Amniotic epithelial cell (primary cell): ENCODE measurements around the gene ST7.
"Not testable (repeated sequence)": the region's sequence is repeated elsewhere in the genome, so short reads cannot be mapped to it uniquely, and the experiment has no call there.

Experiments used
- DNase-seq: peaks from one replicate; pipeline ENCODE4 v3.0.0-alpha.2; 2010; ENCODE audit warnings: low read depth

ST7 gene

GRCh38 chr7:117230276-117231046 is 277.2 kb downstream of the ST7 start:
- peak; percentile 97 for DNase-seq

DNA sequence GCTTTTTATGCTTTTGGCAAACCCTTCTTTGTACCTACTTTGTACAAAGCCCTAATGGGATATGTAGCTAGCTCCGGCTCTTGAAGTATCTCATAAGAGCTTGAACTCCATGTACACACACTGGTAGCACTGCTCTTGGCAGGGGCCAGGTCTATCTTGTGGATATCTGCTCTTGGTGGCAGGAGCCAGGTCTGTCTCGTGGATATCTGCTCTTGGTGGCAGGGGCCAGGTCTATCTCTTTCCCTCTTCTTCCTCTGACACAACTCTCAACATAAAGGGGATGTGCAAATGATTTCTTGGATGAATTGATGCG is 277.7 kb downstream of the ST7 start:
- DNase-seq = no peak

GRCh38 chr7:117237646-117238045 is 284.3 kb downstream of the ST7 start:
- DNase-seq = no peak

DNA sequence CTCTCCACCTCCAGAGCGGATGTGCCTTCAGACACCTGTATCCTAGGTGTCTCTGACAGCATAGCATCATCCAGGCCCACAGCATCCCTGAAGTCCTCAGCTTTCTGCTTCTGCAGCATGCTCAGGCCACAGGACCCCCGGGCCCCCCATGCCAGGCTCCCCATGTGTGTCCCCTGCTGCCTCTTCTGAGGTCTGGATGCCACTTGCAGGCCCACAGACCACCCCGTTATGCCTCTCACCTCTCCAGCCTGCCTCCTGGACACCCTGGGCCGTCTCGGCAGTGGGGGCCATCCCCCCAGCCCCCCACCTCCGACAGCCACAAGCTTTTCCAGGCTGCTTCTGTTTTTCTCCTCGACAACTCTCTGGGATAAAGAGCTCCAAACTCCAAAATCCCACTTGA is 285.2 kb downstream of the ST7 start:
- no peak for DNase-seq

GRCh38 chr7:117238937-117239336 is 285.6 kb downstream of the ST7 start:
- DNase-seq = no peak

- no peak for DNase-seq
These were observed 287.8 kb downstream of the ST7 start for GRCh38 chr7:117241088-117241487.

GRCh38 chr7:117243390-117243789 is 290.1 kb downstream of the ST7 start:
- DNase-seq = no peak

DNA sequence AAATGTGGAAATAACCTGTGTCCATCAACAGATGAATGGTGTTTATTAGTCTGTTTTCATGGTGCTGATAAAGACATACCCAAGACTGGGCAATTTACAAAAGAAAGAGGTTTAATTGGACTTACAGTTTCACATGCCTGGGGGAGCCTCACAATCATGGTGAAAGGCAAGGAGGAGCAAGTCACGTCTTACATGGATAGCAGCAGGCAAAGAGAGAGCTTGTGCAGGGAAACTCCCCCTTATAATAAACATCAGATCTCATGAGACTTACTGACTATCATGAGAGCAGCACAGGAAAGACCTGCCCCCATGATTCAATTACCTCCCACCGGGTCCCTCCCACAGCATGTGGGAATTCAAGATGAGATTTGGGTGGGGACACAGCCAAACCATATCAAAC is 292.4 kb downstream of the ST7 start:
- not testable (repeated sequence) for DNase-seq

GRCh38 chr7:117247809-117248208 is 294.5 kb downstream of the ST7 start:
- no peak for DNase-seq

DNA sequence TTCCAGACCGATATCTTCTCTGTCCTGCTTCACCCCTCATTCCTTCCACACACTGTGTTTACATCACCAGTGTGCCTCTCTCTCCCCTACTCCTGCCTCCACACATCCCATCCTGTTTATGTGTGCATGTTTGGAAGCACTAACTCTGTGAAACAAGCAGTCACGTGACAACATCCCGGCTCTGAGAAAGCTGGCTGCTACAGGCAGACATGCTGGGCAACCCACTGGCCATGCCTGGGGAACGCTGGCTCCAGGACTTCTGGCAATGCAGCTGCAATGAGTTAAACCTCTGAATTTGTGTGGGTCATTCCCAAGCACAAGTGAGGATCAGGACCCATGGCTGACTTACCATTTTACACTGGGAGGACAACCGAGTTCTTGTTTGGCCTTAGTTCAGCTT is 295.5 kb downstream of the ST7 start:
- DNase-seq = peak; percentile 34

- no peak for DNase-seq
These were observed 296.4 kb downstream of the ST7 start for GRCh38 chr7:117249696-117250095.

- DNase-seq = no peak
These were observed 296.9 kb downstream of the ST7 start for GRCh38 chr7:117250245-117250644.

GRCh38 chr7:117250801-117251200 is 297.5 kb downstream of the ST7 start:
- peak; percentile 70 for DNase-seq

DNA sequence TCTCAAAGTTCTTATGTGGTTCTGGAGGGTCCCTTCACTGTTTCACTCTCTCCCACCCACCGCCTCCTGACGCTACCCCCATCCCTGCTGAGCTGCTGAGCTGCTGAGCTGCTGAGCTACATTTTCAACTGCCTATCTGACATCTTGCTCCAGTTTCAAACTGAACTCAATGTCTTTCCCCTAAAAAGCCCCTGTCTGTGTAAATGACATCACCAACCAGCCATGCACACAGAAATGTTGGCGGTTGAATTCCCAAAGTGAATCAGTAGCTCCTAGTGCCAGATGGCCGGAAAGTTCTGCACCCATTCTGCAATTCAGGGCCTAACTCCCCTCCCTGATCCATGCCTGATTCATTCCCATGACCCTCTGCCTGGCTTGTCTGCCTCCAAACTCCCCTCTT is 298.4 kb downstream of the ST7 start:
- peak; percentile 77 for DNase-seq

- DNase-seq = peak; percentile 17
These were observed 306.3 kb downstream of the ST7 start for GRCh38 chr7:117259615-117260014.

DNA sequence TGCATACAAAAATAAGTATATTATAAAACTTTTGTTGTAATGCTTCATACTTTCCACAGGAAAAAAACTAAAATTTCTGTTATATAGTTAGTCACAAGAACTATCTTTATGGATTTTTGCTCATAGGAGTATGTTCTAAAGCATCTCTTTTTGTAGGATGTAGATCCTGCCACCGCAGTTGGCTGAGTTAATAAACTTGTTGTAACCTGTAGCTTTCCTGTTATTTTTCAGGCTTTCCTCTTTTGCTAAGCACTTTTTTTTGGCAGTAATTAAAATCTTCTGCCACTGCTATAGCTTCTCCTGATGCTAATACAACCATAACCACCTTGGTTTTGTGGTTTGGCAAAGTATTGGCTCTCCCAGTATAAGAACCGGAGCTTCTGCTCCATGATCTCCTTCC is 309.2 kb downstream of the ST7 start:
- DNase-seq = no peak

DNA sequence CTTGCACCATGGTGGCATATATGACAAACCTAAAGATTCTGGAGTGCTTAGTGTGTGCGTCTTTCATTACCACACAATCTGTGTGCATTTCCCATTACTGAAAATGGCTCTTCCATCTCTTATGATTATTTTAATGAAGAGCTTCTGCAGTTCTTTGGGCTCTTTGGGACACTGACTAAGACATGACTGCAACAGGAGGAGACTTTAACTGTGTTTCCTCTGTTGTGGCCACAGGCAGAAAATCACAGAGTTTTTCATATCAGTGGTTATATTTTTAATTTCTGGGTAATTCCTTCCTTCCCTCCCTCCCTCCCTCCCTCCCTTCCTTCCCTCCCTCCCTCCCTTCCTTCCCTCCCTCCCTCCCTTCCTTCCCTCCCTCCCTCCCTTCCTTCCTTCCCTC is 311.4 kb downstream of the ST7 start:
- no peak for DNase-seq

DNA sequence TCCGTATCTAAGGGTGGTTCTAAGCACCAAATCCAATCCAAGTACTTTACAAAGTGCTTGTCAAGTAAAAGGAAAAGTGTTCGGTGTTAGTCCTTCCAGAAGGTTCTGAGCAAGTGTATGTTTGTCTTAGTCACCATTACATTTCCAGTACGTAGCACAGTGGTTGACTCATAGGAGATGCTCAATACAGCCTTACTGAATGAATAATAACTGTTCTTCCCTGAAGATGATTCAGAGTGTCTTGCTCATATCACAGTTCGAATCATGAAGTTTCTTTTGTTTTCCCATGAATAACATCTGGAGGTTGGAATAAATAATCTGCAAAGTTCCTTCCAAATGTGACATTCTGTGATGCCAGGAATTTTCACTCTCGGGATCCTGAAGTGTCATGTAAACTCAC is 316.1 kb downstream of the ST7 start:
- DNase-seq = peak; percentile 96

- DNase-seq = peak; percentile 89
These were observed 316.6 kb downstream of the ST7 start for GRCh38 chr7:117269886-117270285.

- DNase-seq = no peak
These were observed 317.1 kb downstream of the ST7 start for GRCh38 chr7:117270371-117270770.

- peak; percentile 24 for DNase-seq
These were observed 318.3 kb downstream of the ST7 start for GRCh38 chr7:117271566-117271965.

DNA sequence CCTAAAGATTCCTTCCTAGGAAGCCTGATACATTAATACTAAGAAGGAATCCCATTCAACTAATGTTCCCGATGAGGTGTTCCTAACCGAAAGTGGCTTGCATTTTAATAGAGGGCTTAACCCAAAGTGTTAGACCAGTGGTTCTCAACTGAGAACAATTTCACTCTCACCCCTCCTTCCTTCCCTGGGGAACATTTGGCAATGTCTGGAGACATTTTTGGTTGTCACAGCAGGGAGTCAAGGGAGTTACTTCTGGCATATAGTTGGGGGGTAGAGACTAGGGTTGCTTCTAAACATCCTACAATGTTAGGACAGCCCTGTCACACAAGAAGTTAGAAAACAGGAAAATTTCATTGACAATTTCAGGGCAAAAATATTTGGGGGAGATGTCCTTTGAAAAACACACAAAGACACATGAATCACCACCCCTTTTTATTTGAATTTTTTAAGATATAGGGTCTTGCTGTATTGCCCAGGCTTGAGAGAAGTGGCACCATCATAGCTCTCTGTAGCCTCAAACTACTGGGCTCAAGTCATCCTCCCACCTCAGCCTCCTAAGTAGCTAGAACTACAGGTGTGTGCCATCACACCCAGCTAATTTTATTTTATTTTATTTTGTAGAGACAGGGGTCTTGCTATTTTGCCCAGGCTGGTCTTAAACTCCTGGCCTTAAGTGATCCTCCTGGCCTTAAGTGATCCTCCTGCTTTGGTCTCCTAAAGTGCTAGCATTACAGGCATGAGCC is 318.9 kb downstream of the ST7 start:
- no peak for DNase-seq

- DNase-seq = no peak
These were observed 320.0 kb downstream of the ST7 start for GRCh38 chr7:117273325-117273724.

GRCh38 chr7:117273814-117274225 is 320.5 kb downstream of the ST7 start:
- DNase-seq = no peak
